ENCODE results near the gene NF1.

Gene NF1

DNA sequence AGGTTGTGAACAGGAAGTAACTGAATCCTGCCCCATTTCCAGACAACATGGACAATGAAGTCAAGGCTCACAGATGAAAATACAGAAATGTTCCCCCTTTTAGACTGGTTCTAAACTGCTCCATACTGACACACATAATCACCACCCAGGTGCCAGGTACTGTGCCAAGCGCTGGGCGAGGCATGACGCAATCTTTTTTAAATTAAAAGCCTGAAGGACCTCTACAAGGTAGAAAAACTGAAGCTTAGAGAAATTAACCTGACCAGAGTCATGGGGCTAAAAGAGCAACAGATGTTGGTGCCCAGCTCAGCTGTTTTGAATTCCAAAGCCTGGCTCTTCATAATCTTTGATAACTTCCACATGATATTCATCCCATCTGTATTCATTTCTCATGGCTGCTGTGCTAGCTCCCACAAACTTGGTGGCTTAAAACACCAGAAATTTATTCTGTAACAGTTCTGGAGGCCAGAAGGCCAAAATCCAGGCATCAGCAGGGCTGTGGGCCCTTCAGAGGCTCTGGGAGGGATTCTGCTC, 291.8 kb downstream of the NF1 start:
- no peak overlapping the region for H3K4me2 ChIP-seq
- TF ChIP-seq CTCF (conservative IDR thresholded peaks at IDR 0.05; ENCODE audit: low read depth, low read length): no peak
- no peak overlapping the region for H2AFZ ChIP-seq (ENCODE audit: low read depth)
- H3K79me2 ChIP-seq (ENCODE audit: insufficient read depth, low read depth): no peaks in the 10 kb centered on the region
- H3K4me3 ChIP-seq (IDR thresholded peaks at IDR 0.05; ENCODE audit: insufficient read depth, low read depth, low read length): no peak overlapping the region
- H3K36me3 ChIP-seq (ENCODE audit: insufficient read depth): no peaks in the 10 kb centered on the region
- no peaks in the 10 kb centered on the region for H3K27me3 ChIP-seq (ENCODE audit: insufficient read depth, low read depth)
- no peak overlapping the region for H3K27ac ChIP-seq
- no peak overlapping the region for H3K9ac ChIP-seq
- H4K20me1 ChIP-seq (ENCODE audit: insufficient read depth): no peaks in the 10 kb centered on the region
- H3K4me1 ChIP-seq (ENCODE audit: low read depth, poor library complexity, severe bottlenecking): no peaks in the 10 kb centered on the region

- Histone ChIP-seq H3K27me3 (ENCODE audit: insufficient read depth, low read depth) (no peaks in the 10 kb centered on the region), H3K27ac (no peak overlapping the region), H3K9ac (no peak overlapping the region), H3K4me2 (no peak overlapping the region), H3K79me2 (ENCODE audit: insufficient read depth, low read depth) (no peaks in the 10 kb centered on the region), H3K4me3 (IDR thresholded peaks at IDR 0.05; ENCODE audit: insufficient read depth, low read depth, low read length) (no peak overlapping the region), H2AFZ (ENCODE audit: low read depth) (no peak overlapping the region), H3K36me3 (ENCODE audit: insufficient read depth) (no peaks in the 10 kb centered on the region), H4K20me1 (ENCODE audit: insufficient read depth) (no peaks in the 10 kb centered on the region), H3K4me1 (ENCODE audit: low read depth, poor library complexity, severe bottlenecking) (no peaks in the 10 kb centered on the region)
- TF ChIP-seq CTCF (conservative IDR thresholded peaks at IDR 0.05; ENCODE audit: low read depth, low read length): no peak
Observed at GRCh38 chr17:31387438-31387837, 292.7 kb downstream of the NF1 start.

GRCh38 chr17:31388351-31388750, 293.6 kb downstream of the NF1 start:
- H3K27ac ChIP-seq: no peak overlapping the region
- no peak for TF ChIP-seq CTCF (conservative IDR thresholded peaks at IDR 0.05; ENCODE audit: low read depth, low read length)
- no peaks in the 10 kb centered on the region for H4K20me1 ChIP-seq (ENCODE audit: insufficient read depth)
- no peaks in the 10 kb centered on the region for H3K79me2 ChIP-seq (ENCODE audit: insufficient read depth, low read depth)
- no peaks in the 10 kb centered on the region for H3K27me3 ChIP-seq (ENCODE audit: insufficient read depth, low read depth)
- H3K4me3 ChIP-seq (IDR thresholded peaks at IDR 0.05; ENCODE audit: insufficient read depth, low read depth, low read length): no peak overlapping the region
- H3K9ac ChIP-seq: no peak overlapping the region
- H3K36me3 ChIP-seq (ENCODE audit: insufficient read depth): no peaks in the 10 kb centered on the region
- no peak overlapping the region for H3K4me2 ChIP-seq
- no peak overlapping the region for H2AFZ ChIP-seq (ENCODE audit: low read depth)
- no peaks in the 10 kb centered on the region for H3K4me1 ChIP-seq (ENCODE audit: low read depth, poor library complexity, severe bottlenecking)

GRCh38 chr17:31388770-31389656, 294.2 kb downstream of the NF1 start:
- TF ChIP-seq CTCF (conservative IDR thresholded peaks at IDR 0.05; ENCODE audit: low read depth, low read length): peak; percentile 77
- Histone ChIP-seq H3K9ac (no peak overlapping the region), H3K4me3 (IDR thresholded peaks at IDR 0.05; ENCODE audit: insufficient read depth, low read depth, low read length) (no peak overlapping the region), H3K4me1 (ENCODE audit: low read depth, poor library complexity, severe bottlenecking) (no peaks in the 10 kb centered on the region), H3K27me3 (ENCODE audit: insufficient read depth, low read depth) (no peaks in the 10 kb centered on the region), H4K20me1 (ENCODE audit: insufficient read depth) (no peaks in the 10 kb centered on the region), H3K27ac (no peak overlapping the region), H3K79me2 (ENCODE audit: insufficient read depth, low read depth) (no peaks in the 10 kb centered on the region), H3K4me2 (no peak overlapping the region), H2AFZ (ENCODE audit: low read depth) (no peak overlapping the region), H3K36me3 (ENCODE audit: insufficient read depth) (no peaks in the 10 kb centered on the region)
